GM12878 (cell line): ENCODE measurements around the gene ADGRD1. TPM values are rescaled to one million over a fixed set of nuclear protein-coding genes. Genes with fewer than 3 reads are reported as not detected.

Source experiments
- BMI1 ChIP-seq: fragments of 450-650 bp; IDR thresholded peaks from 2 replicates; pipeline ENCODE4 v1.6.1; 2016; ENCODE audit warnings: mild to moderate bottlenecking, moderate library complexity, borderline replicate concordance
- BRCA1 ChIP-seq: IDR thresholded peaks from 2 replicates; pipeline ENCODE4 v1.6.1; 2011; ENCODE audit warnings: low read depth, low read length, improper control_type of control experiment
- CREB1 ChIP-seq: IDR thresholded peaks from 2 replicates; pipeline ENCODE4 v1.6.1; 2012; ENCODE audit warnings: low read depth, mild to moderate bottlenecking, inconsistent platforms
- EED ChIP-seq: sonication (generic); IDR thresholded peaks from 2 replicates; pipeline ENCODE4 v1.6.1; 2016; ENCODE audit warnings: antibody characterized with exemption, low read depth
- EZH2 ChIP-seq: IDR thresholded peaks from 2 replicates; pipeline ENCODE4 v1.6.1; 2012; ENCODE audit warnings: low read depth, mild to moderate bottlenecking, control low read depth, inconsistent platforms, low read length, borderline replicate concordance; ENCODE audit not compliant: control insufficient read depth
- FOS ChIP-seq: IDR thresholded peaks from 3 replicates; pipeline ENCODE4 v1.6.1; 2011; ENCODE audit warnings: borderline replicate concordance; ENCODE audit not compliant: insufficient read length; ENCODE audit errors: extremely low read depth
- HCFC1 ChIP-seq: fragments of 150-350 bp; IDR thresholded peaks from 2 replicates; pipeline ENCODE4 v1.6.1; 2014; ENCODE audit warnings: low read length
- IKZF2 ChIP-seq, 2 experiments: fragments of 450-650 bp; IDR thresholded peaks; 2 replicates each; pipeline ENCODE4 v1.6.1; 2017; ENCODE audit warnings: mild to moderate bottlenecking in 2 of 2, moderate library complexity in 2 of 2
- JUND ChIP-seq: IDR thresholded peaks from 2 replicates; pipeline ENCODE4 v1.6.1; 2012; ENCODE audit warnings: low read depth, mild to moderate bottlenecking, low read length, improper control_type of control experiment, moderate library complexity
- KAT2A ChIP-seq: conservative IDR thresholded peaks from 2 replicates; pipeline ENCODE4 v1.6.1; 2011; ENCODE audit warnings: low read depth, low read length; ENCODE audit not compliant: control insufficient read depth
- LARP7 ChIP-seq: fragments of 450-650 bp; IDR thresholded peaks from 2 replicates; pipeline ENCODE4 v1.6.1; 2017; ENCODE audit warnings: mild to moderate bottlenecking
- MXI1 ChIP-seq: fragments of 150-350 bp; IDR thresholded peaks from 2 replicates; pipeline ENCODE4 v1.6.1; 2011; ENCODE audit warnings: low read depth, mild to moderate bottlenecking, inconsistent platforms, low read length, improper control_type of control experiment
- MYC ChIP-seq: IDR thresholded peaks from 2 replicates; pipeline ENCODE4 v1.6.1; 2011; ENCODE audit warnings: mild to moderate bottlenecking, low read length, moderate library complexity, inconsistent platforms; ENCODE audit not compliant: insufficient read depth, insufficient replicate concordance, insufficient read length, severe bottlenecking
- NBN ChIP-seq: fragments of 450-650 bp; IDR thresholded peaks from 2 replicates; pipeline ENCODE4 v1.6.1; 2016
- NFYB ChIP-seq: IDR thresholded peaks from 2 replicates; pipeline ENCODE4 v1.6.1; 2011; ENCODE audit warnings: low read depth, mild to moderate bottlenecking, low read length, improper control_type of control experiment, moderate library complexity; ENCODE audit not compliant: insufficient read depth
- NR2F1 ChIP-seq: fragments of 450-650 bp; conservative IDR thresholded peaks from 2 replicates; pipeline ENCODE4 v1.6.1; 2017; ENCODE audit warnings: mild to moderate bottlenecking
- POU2F2 ChIP-seq: IDR thresholded peaks from 3 replicates; pipeline ENCODE4 v1.6.1; 2011; ENCODE audit warnings: low read depth, mild to moderate bottlenecking, low read length, borderline replicate concordance
- RB1 ChIP-seq: fragments of 450-650 bp; formaldehyde crosslinking; IDR thresholded peaks from 2 replicates; pipeline ENCODE4 v1.6.1; 2017; ENCODE audit warnings: mild to moderate bottlenecking, borderline replicate concordance
- RCOR1 ChIP-seq: conservative IDR thresholded peaks from 2 replicates; pipeline ENCODE4 v1.6.1; 2012; ENCODE audit warnings: low read depth, low read length, improper control_type of control experiment
- SIX5 ChIP-seq: IDR thresholded peaks from 2 replicates; pipeline ENCODE4 v1.6.1; 2011; ENCODE audit warnings: mild to moderate bottlenecking, low read depth, low read length, moderate library complexity; ENCODE audit not compliant: severe bottlenecking
- STAT1 ChIP-seq: fragments of 450-650 bp; conservative IDR thresholded peaks from 2 replicates; pipeline ENCODE4 v1.6.1; 2014; ENCODE audit warnings: antibody characterized with exemption, mild to moderate bottlenecking
- SUZ12 ChIP-seq: fragments of 200-600 bp; sonication (generic); IDR thresholded peaks from one replicate; pipeline ENCODE4 v1.6.1; 2018; ENCODE audit warnings: antibody characterized with exemption, mild to moderate bottlenecking; ENCODE audit not compliant: unreplicated experiment
- TAF1 ChIP-seq: IDR thresholded peaks from 2 replicates; pipeline ENCODE4 v1.6.1; 2011; ENCODE audit warnings: mild to moderate bottlenecking, low read depth, low read length, borderline replicate concordance
- ZBED1 ChIP-seq: IDR thresholded peaks from 2 replicates; pipeline ENCODE4 v1.6.1; 2016; ENCODE audit warnings: borderline replicate concordance
- polyA plus RNA-seq, 11 experiments: library from polyadenylated mRNA; depleted of rRNA in 4 of 11; unstranded in 6 of 11; stranded (reverse) in 5 of 11; fragments of >200 nt; fragmentation: Nextera tagmentation in 4 of 11; fragmentation: Illumina TruSeq in 1 of 11; extraction: Ambion mirVana in 4 of 11; extraction: Trizol in 1 of 11; gene quantifications; 1 replicate in 1 of 11; 2 replicates in 10 of 11; pipeline versions ENCODE4 v1.2.1 to v1.2.3, GENCODE V29; 2011 to 2016; ENCODE audit warnings: inconsistent platforms in 2 of 11, missing spikeins in 2 of 11, low read depth in 1 of 11
- total RNA-seq, 4 experiments: library from RNA; depleted of rRNA in 3 of 4; stranded (reverse); fragments of >200 nt in 3 of 4; fragmentation: Illumina TruSeq in 1 of 4; extraction: Trizol in 1 of 4; gene quantifications; 2 replicates each; pipeline versions ENCODE4 v1.2.1 to v1.2.3, GENCODE V29; 2013 to 2021
- TF ChIP-seq, protein P1 (sequence below), 3 experiments: IDR thresholded peaks in 2 of 3; conservative IDR thresholded peaks in 1 of 3; 2 replicates each; pipeline ENCODE4 v1.5.1; 2011; ENCODE audit warnings: low read depth in 3 of 3, low read length in 3 of 3, mild to moderate bottlenecking in 3 of 3, control low read depth in 2 of 3, moderate library complexity in 2 of 3, inconsistent platforms in 1 of 3, mixed read lengths in 1 of 3; ENCODE audit not compliant: control insufficient read depth in 2 of 3, insufficient read depth in 1 of 3; ENCODE audit errors: extremely low read depth in 1 of 3
- TF ChIP-seq, protein P2 (sequence below): fragments of 450-650 bp; IDR thresholded peaks from 2 replicates; pipeline ENCODE4 v1.6.1; 2017; ENCODE audit warnings: mild to moderate bottlenecking
- TF ChIP-seq, protein P3 (sequence below): IDR thresholded peaks from 2 replicates; pipeline ENCODE4 v1.6.1; 2011; ENCODE audit warnings: borderline replicate concordance, low read depth, mild to moderate bottlenecking, moderate library complexity, low read length; ENCODE audit not compliant: insufficient read depth, poor library complexity, severe bottlenecking

Gene ADGRD1
- total and polyA plus RNA-seq, 10 of the 15 experiments (the other 5 are each of a cell fraction or from before 2014, with no cell fraction given) = 0.15 to 12.7 (median 1.2) TPM

DNA sequence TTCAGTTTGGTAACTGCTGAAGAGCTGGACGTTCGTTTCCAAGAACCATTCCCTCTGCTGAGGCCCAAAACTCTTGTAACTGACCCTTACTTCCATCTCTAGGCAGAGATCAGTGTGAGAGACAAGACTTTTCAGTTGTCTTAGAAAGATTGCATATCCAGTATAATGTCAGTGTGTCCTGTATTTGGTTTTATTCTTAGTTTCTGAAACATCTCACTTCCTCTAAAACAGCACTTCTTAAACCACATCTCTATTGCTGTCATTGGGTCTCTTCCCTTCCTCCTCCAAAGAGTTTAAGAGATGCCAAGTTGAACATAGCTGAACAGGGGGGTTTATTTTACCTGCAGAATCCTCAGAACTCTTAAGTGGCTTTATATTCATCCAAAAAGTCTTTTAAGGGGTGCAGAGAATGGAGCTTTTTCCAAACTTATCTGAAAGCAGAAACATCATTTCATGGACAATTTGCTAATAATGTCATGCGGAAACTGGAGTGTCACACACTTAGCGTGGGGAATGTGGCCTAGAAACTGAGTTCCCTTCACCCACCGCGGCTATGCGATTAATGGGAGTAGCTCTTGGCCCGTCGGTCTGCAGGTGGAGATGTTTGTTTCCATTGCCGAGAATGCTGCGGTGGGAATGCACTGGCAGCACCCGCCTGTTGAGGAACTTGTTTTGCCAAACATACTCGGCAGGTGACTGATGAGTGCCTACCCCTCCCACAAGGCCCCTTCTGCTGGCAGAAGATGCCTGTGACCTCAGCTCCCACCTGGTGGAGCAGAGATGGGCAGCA, 148.2 kb downstream of the ADGRD1 start (continued):
- no peak for TF ChIP-seq EZH2
- TF ChIP-seq, protein P1, sequence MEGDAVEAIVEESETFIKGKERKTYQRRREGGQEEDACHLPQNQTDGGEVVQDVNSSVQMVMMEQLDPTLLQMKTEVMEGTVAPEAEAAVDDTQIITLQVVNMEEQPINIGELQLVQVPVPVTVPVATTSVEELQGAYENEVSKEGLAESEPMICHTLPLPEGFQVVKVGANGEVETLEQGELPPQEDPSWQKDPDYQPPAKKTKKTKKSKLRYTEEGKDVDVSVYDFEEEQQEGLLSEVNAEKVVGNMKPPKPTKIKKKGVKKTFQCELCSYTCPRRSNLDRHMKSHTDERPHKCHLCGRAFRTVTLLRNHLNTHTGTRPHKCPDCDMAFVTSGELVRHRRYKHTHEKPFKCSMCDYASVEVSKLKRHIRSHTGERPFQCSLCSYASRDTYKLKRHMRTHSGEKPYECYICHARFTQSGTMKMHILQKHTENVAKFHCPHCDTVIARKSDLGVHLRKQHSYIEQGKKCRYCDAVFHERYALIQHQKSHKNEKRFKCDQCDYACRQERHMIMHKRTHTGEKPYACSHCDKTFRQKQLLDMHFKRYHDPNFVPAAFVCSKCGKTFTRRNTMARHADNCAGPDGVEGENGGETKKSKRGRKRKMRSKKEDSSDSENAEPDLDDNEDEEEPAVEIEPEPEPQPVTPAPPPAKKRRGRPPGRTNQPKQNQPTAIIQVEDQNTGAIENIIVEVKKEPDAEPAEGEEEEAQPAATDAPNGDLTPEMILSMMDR (IDR thresholded peaks at IDR 0.05 in 2 of 3, conservative IDR thresholded peaks at IDR 0.05 in 1 of 3; ENCODE audit: control insufficient read depth in 2 of 3, extremely low read depth in 1 of 3, insufficient read depth in 1 of 3, low read depth in 3 of 3, low read length in 3 of 3) = no peak
- TF ChIP-seq, protein P2, sequence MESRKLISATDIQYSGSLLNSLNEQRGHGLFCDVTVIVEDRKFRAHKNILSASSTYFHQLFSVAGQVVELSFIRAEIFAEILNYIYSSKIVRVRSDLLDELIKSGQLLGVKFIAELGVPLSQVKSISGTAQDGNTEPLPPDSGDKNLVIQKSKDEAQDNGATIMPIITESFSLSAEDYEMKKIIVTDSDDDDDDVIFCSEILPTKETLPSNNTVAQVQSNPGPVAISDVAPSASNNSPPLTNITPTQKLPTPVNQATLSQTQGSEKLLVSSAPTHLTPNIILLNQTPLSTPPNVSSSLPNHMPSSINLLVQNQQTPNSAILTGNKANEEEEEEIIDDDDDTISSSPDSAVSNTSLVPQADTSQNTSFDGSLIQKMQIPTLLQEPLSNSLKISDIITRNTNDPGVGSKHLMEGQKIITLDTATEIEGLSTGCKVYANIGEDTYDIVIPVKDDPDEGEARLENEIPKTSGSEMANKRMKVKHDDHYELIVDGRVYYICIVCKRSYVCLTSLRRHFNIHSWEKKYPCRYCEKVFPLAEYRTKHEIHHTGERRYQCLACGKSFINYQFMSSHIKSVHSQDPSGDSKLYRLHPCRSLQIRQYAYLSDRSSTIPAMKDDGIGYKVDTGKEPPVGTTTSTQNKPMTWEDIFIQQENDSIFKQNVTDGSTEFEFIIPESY = no peak
- TF ChIP-seq NBN = no peak
- TF ChIP-seq NFYB = no peak
- TF ChIP-seq CREB1 = no peak
- TF ChIP-seq MXI1 = 0 out of 2 replicates have a peak, but pooled peaks have one; percentile 48
- peak; percentile 88 to 93 for TF ChIP-seq IKZF2 (IDR thresholded peaks at IDR 0.05)
- no peak for TF ChIP-seq FOS
- no peak for TF ChIP-seq SUZ12
- no peak for TF ChIP-seq HCFC1
- no peak for TF ChIP-seq NR2F1
- TF ChIP-seq, protein P3, sequence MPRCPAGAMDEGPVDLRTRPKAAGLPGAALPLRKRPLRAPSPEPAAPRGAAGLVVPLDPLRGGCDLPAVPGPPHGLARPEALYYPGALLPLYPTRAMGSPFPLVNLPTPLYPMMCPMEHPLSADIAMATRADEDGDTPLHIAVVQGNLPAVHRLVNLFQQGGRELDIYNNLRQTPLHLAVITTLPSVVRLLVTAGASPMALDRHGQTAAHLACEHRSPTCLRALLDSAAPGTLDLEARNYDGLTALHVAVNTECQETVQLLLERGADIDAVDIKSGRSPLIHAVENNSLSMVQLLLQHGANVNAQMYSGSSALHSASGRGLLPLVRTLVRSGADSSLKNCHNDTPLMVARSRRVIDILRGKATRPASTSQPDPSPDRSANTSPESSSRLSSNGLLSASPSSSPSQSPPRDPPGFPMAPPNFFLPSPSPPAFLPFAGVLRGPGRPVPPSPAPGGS = no peak
- TF ChIP-seq BMI1 = no peak
- no peak for TF ChIP-seq ZBED1
- TF ChIP-seq RB1 = no peak
- TF ChIP-seq BRCA1 = no peak
- TF ChIP-seq EED = peak; percentile 53
- TF ChIP-seq STAT1 = no peak
- no peak for TF ChIP-seq MYC
- TF ChIP-seq SIX5 = no peak
- no peak for TF ChIP-seq TAF1
- no peak for TF ChIP-seq KAT2A
- TF ChIP-seq RCOR1 = no peak
- TF ChIP-seq POU2F2 = peak; percentile 45; the same call in 1 of the 3 replicates
- TF ChIP-seq LARP7 = no peak
- TF ChIP-seq JUND = 0 out of 2 replicates have a peak, but pooled peaks have one; percentile 43
